ENCODE measurements around the gene EXOC4. TPM values are rescaled to one million over a fixed set of nuclear protein-coding genes. Genes with fewer than 3 reads are reported as not detected.

Gene EXOC4
- total and polyA plus RNA-seq, 9 donors = 26.8 to 80.5 (median 70.7) TPM

DNA sequence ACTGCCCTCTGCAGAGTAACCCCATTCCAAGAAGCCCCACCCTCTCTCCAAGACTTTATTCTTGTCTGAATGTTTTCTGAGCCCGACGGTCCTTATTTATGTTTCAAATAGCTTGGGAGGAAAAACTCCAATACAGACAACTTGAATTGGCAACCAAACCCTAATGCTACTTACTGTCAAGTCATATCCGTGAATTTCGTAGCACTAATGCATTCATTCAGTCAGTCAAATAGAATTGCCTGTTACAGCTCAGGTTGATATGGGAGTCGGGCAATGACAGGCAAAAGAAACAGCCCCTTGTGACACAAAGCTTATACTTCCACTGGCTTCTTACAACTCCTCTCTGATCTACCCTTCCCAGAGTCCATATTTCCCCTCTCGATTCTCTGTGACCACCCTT, 815.8 kb downstream of the EXOC4 start:
- Histone ChIP-seq H3K36me3 (no peaks in the 10 kb centered on the region), H3K4me1 (ENCODE audit: insufficient read depth) (no peaks in the 10 kb centered on the region), H3K27ac (no peak overlapping the region), H3K9me3 (no peaks in the 10 kb centered on the region), H3K27me3 (no peaks in the 10 kb centered on the region), H3K4me3 (no peak overlapping the region)
- intact Hi-C loops (cut with DNase I) = no loop called here
- no peak for TF ChIP-seq EP300 (IDR thresholded peaks at IDR 0.05)
- DNase-seq = no peak
- WGBS, 3 donors = 91 to 93% (median 92%) methylated on average over 6 of the region's 6 CpGs

GRCh38 chr7:134069187-134069586, 816.3 kb downstream of the EXOC4 start:
- 94 to 97% (median 96%) methylated on average over 2 of the region's 2 CpGs for WGBS, 3 donors
- H3K36me3 ChIP-seq = no peaks in the 10 kb centered on the region
- no peak overlapping the region for H3K27ac ChIP-seq
- no peak overlapping the region for H3K4me3 ChIP-seq
- TF ChIP-seq, protein P1, sequence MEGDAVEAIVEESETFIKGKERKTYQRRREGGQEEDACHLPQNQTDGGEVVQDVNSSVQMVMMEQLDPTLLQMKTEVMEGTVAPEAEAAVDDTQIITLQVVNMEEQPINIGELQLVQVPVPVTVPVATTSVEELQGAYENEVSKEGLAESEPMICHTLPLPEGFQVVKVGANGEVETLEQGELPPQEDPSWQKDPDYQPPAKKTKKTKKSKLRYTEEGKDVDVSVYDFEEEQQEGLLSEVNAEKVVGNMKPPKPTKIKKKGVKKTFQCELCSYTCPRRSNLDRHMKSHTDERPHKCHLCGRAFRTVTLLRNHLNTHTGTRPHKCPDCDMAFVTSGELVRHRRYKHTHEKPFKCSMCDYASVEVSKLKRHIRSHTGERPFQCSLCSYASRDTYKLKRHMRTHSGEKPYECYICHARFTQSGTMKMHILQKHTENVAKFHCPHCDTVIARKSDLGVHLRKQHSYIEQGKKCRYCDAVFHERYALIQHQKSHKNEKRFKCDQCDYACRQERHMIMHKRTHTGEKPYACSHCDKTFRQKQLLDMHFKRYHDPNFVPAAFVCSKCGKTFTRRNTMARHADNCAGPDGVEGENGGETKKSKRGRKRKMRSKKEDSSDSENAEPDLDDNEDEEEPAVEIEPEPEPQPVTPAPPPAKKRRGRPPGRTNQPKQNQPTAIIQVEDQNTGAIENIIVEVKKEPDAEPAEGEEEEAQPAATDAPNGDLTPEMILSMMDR (IDR thresholded peaks at IDR 0.05) = no peak
- TF ChIP-seq EP300 (IDR thresholded peaks at IDR 0.05) (no peak), POLR2A (IDR thresholded peaks at IDR 0.05) (no peak)
- no peak for DNase-seq
- H3K9me3 ChIP-seq = no peaks in the 10 kb centered on the region
- intact Hi-C loops (cut with DNase I) = no loop called here
- no peaks in the 10 kb centered on the region for H3K4me1 ChIP-seq (ENCODE audit: insufficient read depth)
- no peaks in the 10 kb centered on the region for H3K27me3 ChIP-seq

GRCh38 chr7:134070673-134071072, 817.8 kb downstream of the EXOC4 start:
- TF ChIP-seq, protein P1 (IDR thresholded peaks at IDR 0.05) = no peak
- TF ChIP-seq EP300 (IDR thresholded peaks at IDR 0.05) (no peak), POLR2A (IDR thresholded peaks at IDR 0.05) (no peak)
- WGBS, 3 donors = 92 to 95% (median 93%) methylated on average over 3 of the region's 3 CpGs

DNA sequence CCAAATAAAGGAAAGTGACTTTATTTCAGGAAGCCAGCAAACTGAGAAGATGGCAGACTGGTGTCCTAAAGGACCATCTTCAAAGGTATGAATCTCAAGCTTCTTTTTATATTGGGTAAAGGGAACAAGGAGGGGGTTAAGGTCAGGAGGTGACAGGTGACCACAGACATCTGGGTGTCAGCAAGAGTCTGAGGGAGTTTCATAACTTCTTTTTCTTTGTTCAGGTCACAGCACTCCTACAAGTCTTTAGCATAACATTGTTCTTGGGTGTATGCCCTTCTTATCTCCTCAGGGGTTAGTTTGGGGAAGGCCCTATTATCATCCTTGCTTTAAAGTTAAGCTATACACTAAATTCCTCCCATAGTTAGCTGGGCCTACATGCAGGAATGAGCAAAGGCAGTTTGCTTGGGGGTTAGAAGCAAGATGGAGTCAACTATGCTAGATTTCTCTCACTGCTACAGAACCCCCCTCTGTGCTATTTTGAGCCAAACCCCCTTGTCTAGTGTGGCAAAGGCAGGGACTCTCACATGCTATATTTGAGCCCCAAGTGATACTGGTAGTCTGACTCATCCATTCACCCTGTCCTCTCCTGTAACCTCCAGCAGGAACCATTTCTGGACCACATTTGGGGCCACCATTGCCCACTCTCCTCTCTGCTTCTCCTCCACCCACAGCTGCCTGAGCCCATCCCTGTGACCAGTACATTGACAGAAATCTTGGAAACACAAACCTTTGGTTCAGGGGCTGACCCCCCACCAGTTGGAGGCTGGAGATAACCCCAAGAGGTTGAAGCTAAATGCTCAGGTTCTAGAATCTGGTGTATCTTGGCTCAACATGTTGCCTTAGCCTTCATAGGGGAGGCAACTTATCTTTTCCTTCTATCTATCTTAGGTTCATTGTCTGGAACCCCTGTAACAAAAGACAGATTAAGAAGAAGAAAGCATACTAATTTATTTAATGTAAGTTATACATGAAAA, 818.8 kb downstream of the EXOC4 start:
- Histone ChIP-seq H3K4me3 (no peak overlapping the region), H3K4me1 (ENCODE audit: insufficient read depth) (no peaks in the 10 kb centered on the region), H3K27ac (no peak overlapping the region), H3K36me3 (no peaks in the 10 kb centered on the region), H3K9me3 (peaks cover 0 to 4% of the 10 kb centered on the region in 2 donors), H3K27me3 (no peaks in the 10 kb centered on the region)
- TF ChIP-seq, protein P1 (IDR thresholded peaks at IDR 0.05) = no peak
- TF ChIP-seq EP300 (IDR thresholded peaks at IDR 0.05) (no peak), POLR2A (IDR thresholded peaks at IDR 0.05) (no peak)
- intact Hi-C loops (cut with DNase I) = no loop called here
- no peak for DNase-seq

More at GRCh38 chr7:134070673-134071072, 817.8 kb downstream of the EXOC4 start:
- H3K27ac ChIP-seq = no peak overlapping the region
- DNase-seq = no peak
- H3K27me3 ChIP-seq = no peaks in the 10 kb centered on the region
- H3K36me3 ChIP-seq = no peaks in the 10 kb centered on the region
- H3K9me3 ChIP-seq = peaks cover 0 to 2% of the 10 kb centered on the region in 2 donors
- H3K4me3 ChIP-seq = no peak overlapping the region
- intact Hi-C loops (cut with DNase I) = no loop called here
- no peaks in the 10 kb centered on the region for H3K4me1 ChIP-seq (ENCODE audit: insufficient read depth)

GRCh38 chr7:134073276-134073675, 820.4 kb downstream of the EXOC4 start:
- WGBS, 3 donors = 77 to 81% (median 80%) methylated on average over 6 of the region's 6 CpGs
- Histone ChIP-seq H3K27me3 (no peaks in the 10 kb centered on the region), H3K27ac (no peak overlapping the region), H3K4me1 (ENCODE audit: insufficient read depth) (no peaks in the 10 kb centered on the region), H3K4me3 (no peak overlapping the region), H3K36me3 (no peaks in the 10 kb centered on the region), H3K9me3 (peaks cover 0 to 4% of the 10 kb centered on the region in 2 donors)
- TF ChIP-seq, protein P1 (IDR thresholded peaks at IDR 0.05) = no peak
- no peak for TF ChIP-seq EP300 (IDR thresholded peaks at IDR 0.05)
- no peak for TF ChIP-seq POLR2A (IDR thresholded peaks at IDR 0.05)
- intact Hi-C loops (cut with DNase I) = no loop called here
- no peak for DNase-seq

Data from ovary (tissue), 9 donors.